ENCODE measurements around the gene NPPB.

Gene NPPB

GRCh38 chr1:11857164-11857851 lies 1.4 kb downstream of the NPPB start:
- no peak for DNase-seq (ENCODE audit: low read depth)

- no peak for DNase-seq (ENCODE audit: low read depth)
Observed at GRCh38 chr1:11856698-11857097, 2.0 kb downstream of the NPPB start.

GRCh38 chr1:11855430-11855829 lies 3.3 kb downstream of the NPPB start:
- DNase-seq (ENCODE audit: low read depth) = no peak

- DNase-seq (ENCODE audit: low read depth) = no peak
Observed at GRCh38 chr1:11854519-11854918, 4.2 kb downstream of the NPPB start.

GRCh38 chr1:11851180-11851579 lies 7.6 kb downstream of the NPPB start:
- DNase-seq (ENCODE audit: low read depth) = no peak

- no peak for DNase-seq (ENCODE audit: low read depth)
Observed at GRCh38 chr1:11850156-11850555, 8.6 kb downstream of the NPPB start.

- DNase-seq (ENCODE audit: low read depth) = no peak
Observed at GRCh38 chr1:11848373-11848700, 10.4 kb downstream of the NPPB start.

- no peak for DNase-seq (ENCODE audit: low read depth)
Observed at GRCh38 chr1:11847667-11848372, 10.9 kb downstream of the NPPB start, which contains the start of gene NPPA. Gene NPPA (minus strand): TSS chr1:11847783. CDS start chr1:11847684, 99 bp downstream.

- DNase-seq (ENCODE audit: low read depth) = no peak
Observed at GRCh38 chr1:11845641-11846335, 13.0 kb downstream of the NPPB start.

- DNase-seq (ENCODE audit: low read depth) = no peak
Observed at GRCh38 chr1:11842154-11843041, 16.3 kb downstream of the NPPB start.

- DNase-seq (ENCODE audit: low read depth) = no peak
Observed at GRCh38 chr1:11841245-11842153, 17.2 kb downstream of the NPPB start.

GRCh38 chr1:11839727-11840705 lies 18.7 kb downstream of the NPPB start:
- DNase-seq (ENCODE audit: low read depth) = no peak

GRCh38 chr1:11838349-11839272 lies 20.1 kb downstream of the NPPB start:
- peak; percentile 51 for DNase-seq (ENCODE audit: low read depth)

GRCh38 chr1:11837767-11838348 lies 20.9 kb downstream of the NPPB start:
- DNase-seq (ENCODE audit: low read depth) = no peak

- no peak for DNase-seq (ENCODE audit: low read depth)
Observed at GRCh38 chr1:11836955-11837766, 21.6 kb downstream of the NPPB start.

GRCh38 chr1:11835441-11836225 lies 23.1 kb downstream of the NPPB start:
- no peak for DNase-seq (ENCODE audit: low read depth)

GRCh38 chr1:11833900-11834299 lies 24.8 kb downstream of the NPPB start:
- no peak for DNase-seq (ENCODE audit: low read depth)
